ENCODE results near the gene C2CD2.

- no peak for TF ChIP-seq CTCF (IDR thresholded peaks at IDR 0.05; ENCODE audit: low read length)
- no peak for TF ChIP-seq EZH2 (IDR thresholded peaks at IDR 0.05; ENCODE audit: borderline replicate concordance, low read length)
Measured at GRCh38 chr21:41881051-41881450, 72.8 kb downstream of the C2CD2 start.
